ENCODE results near the gene C2orf80. TPM values are rescaled to one million over a fixed set of nuclear protein-coding genes. Genes with fewer than 3 reads are reported as not detected.

The C2orf80 gene
- total and polyA plus RNA-seq, 2 experiments from 2014 or later = 0.92 TPM; not detected in 1

GRCh38 chr2:208134928-208135586 is 54.8 kb downstream of the C2orf80 start:
- H3F3A ChIP-seq (replicated peaks; ENCODE audit: low read depth) = no peaks in the 10 kb centered on the region
- H2AFZ ChIP-seq = peak overlapping the region; percentile 56; the same call in 1 of the 2 replicates
- Mint-ChIP-seq H3K36me3 (ENCODE audit: low read depth) (peaks cover 26% of the 10 kb centered on the region), H3K9me3 (peaks cover 27% of the 10 kb centered on the region), H3K4me3 (no peak overlapping the region), H3K27ac (no peak overlapping the region), H3K4me1 (no peaks in the 10 kb centered on the region), H3K27me3 (ENCODE audit: insufficient read depth, low read depth, poor library complexity) (peaks cover 3% of the 10 kb centered on the region)
- no peak for TF ChIP-seq NANOG (IDR thresholded peaks at IDR 0.05; ENCODE audit: borderline replicate concordance)
- no peak for TF ChIP-seq EZH2phosphoT487 (IDR thresholded peaks at IDR 0.05; ENCODE audit: unreplicated experiment)
- no peak for TF ChIP-seq CREB1 (CRISPR knock-in tag; IDR thresholded peaks at IDR 0.05; ENCODE audit: low read depth)
- TF ChIP-seq EZH2 (IDR thresholded peaks at IDR 0.05; ENCODE audit: low read depth, unreplicated experiment) = no peak
- TF ChIP-seq JUNB (IDR thresholded peaks at IDR 0.05; ENCODE audit: unreplicated experiment) = no peak
- H3K4me2 ChIP-seq = no peak overlapping the region
- H3K4me3 ChIP-seq = no peak overlapping the region
- ATAC-seq = no peak
- DNase-seq (ENCODE audit: low spot score) = no peak
- no peaks in the 10 kb centered on the region; the same call in 1 of the 2 replicates for H3K9me2 ChIP-seq (ENCODE audit: insufficient read depth)
- no peaks in the 10 kb centered on the region for H3K36me3 ChIP-seq (ENCODE audit: insufficient read depth)
- no peaks in the 10 kb centered on the region for H3K27me3 ChIP-seq (ENCODE audit: insufficient read depth)
- no peak overlapping the region for H3K27ac ChIP-seq (ENCODE audit: low read depth)
- H4K20me1 ChIP-seq (replicated peaks; ENCODE audit: insufficient read depth) = no peaks in the 10 kb centered on the region
- no peaks in the 10 kb centered on the region for H3K4me1 ChIP-seq (ENCODE audit: insufficient read depth)
- no peaks in the 10 kb centered on the region for H3K79me2 ChIP-seq (replicated peaks; ENCODE audit: insufficient read depth)

DNA sequence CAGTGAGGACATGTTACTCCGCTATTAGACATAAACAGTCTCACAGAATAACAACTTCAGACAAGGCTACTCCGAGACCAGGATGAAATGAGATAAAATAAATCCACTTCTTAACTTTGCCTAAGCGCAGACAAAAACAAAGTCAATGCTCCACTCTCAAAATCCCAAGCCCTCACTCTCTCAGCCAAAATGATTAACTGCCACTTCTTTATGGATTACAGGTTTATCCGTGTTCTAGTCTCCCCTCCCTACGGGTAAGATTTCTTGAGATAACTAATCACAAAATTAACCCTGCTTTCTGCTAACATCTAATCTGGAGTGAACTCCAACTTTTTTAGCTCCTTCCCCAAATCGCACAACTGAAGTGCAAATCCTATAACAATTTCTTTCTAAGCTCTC is 59.1 kb downstream of the C2orf80 start:
- Mint-ChIP-seq H3K4me3 (no peak overlapping the region), H3K4me1 (peaks cover 2% of the 10 kb centered on the region; the same call in 1 of the 3 replicates), H3K36me3 (ENCODE audit: low read depth) (no peaks in the 10 kb centered on the region), H3K9me3 (no peaks in the 10 kb centered on the region), H3K27ac (no peak overlapping the region), H3K27me3 (ENCODE audit: insufficient read depth, low read depth, poor library complexity) (peaks cover 5% of the 10 kb centered on the region)
- ATAC-seq = no peak
- Histone ChIP-seq H3K36me3 (ENCODE audit: insufficient read depth) (no peaks in the 10 kb centered on the region), H3K4me3 (no peak overlapping the region), H3K4me1 (ENCODE audit: insufficient read depth) (no peaks in the 10 kb centered on the region), H3K4me2 (no peak overlapping the region), H3K27ac (ENCODE audit: low read depth) (no peak overlapping the region), H3F3A (replicated peaks; ENCODE audit: low read depth) (no peaks in the 10 kb centered on the region), H3K79me2 (replicated peaks; ENCODE audit: insufficient read depth) (no peaks in the 10 kb centered on the region), H4K20me1 (replicated peaks; ENCODE audit: insufficient read depth) (no peaks in the 10 kb centered on the region), H3K27me3 (ENCODE audit: insufficient read depth) (no peaks in the 10 kb centered on the region), H3K9me2 (ENCODE audit: insufficient read depth) (no peaks in the 10 kb centered on the region; the same call in 1 of the 2 replicates), H2AFZ (peak overlapping the region; percentile 78; the same call in 1 of the 2 replicates)
- no peak for TF ChIP-seq JUNB (IDR thresholded peaks at IDR 0.05; ENCODE audit: unreplicated experiment)
- no peak for TF ChIP-seq ZNF331 (CRISPR knock-in tag; IDR thresholded peaks at IDR 0.05; ENCODE audit: low read depth)
- TF ChIP-seq POLR2AphosphoS5 (IDR thresholded peaks at IDR 0.05; ENCODE audit: low read depth) = no peak
- no peak for TF ChIP-seq STAT1 (IDR thresholded peaks at IDR 0.05; ENCODE audit: unreplicated experiment)
- TF ChIP-seq EZH2phosphoT487 (IDR thresholded peaks at IDR 0.05; ENCODE audit: unreplicated experiment) = no peak
- TF ChIP-seq ZNF114 (CRISPR knock-in tag; IDR thresholded peaks at IDR 0.05) = no peak
- no peak for TF ChIP-seq CREB1 (CRISPR knock-in tag; IDR thresholded peaks at IDR 0.05; ENCODE audit: low read depth)
- no peak for TF ChIP-seq CTCF (conservative IDR thresholded peaks at IDR 0.05; ENCODE audit: low read depth in 2 of 2)
- DNase-seq (ENCODE audit: low spot score) = no peak

All from GM23338 (cell line).